Upper lobe of right lung (tissue), 1 donor: ENCODE data around the gene NT5C1B. TPM values are rescaled to one million over a fixed set of nuclear protein-coding genes. Genes with fewer than 3 reads are reported as not detected.

ENCODE experiments used
- ATAC-seq: fragments of 200-7000 bp; cut with Tn5 transposase; one replicate; pipeline ENCODE4 v1.9.1; 2020; ENCODE audit warnings: mild to moderate bottlenecking, moderate library complexity
- DNase-seq: peaks from one replicate; pipeline ENCODE4 v3.0.0-alpha.2; 2020
- H3K27ac ChIP-seq: fragments of 200-600 bp; one replicate; pipeline ENCODE4 v1.8.0; 2022
- H3K27me3 ChIP-seq: fragments of 200-600 bp; one replicate; pipeline ENCODE4 v1.8.0; 2022; ENCODE audit warnings: mild to moderate bottlenecking
- H3K36me3 ChIP-seq: fragments of 200-600 bp; one replicate; pipeline ENCODE4 v1.8.0; 2022
- H3K4me1 ChIP-seq: fragments of 200-600 bp; one replicate; pipeline ENCODE4 v1.8.0; 2022
- H3K4me3 ChIP-seq: fragments of 200-600 bp; one replicate; pipeline ENCODE4 v1.8.0; 2022; ENCODE audit warnings: mild to moderate bottlenecking
- H3K9me3 ChIP-seq: fragments of 200-600 bp; one replicate; pipeline ENCODE4 v1.8.0; 2022
- intact Hi-C: fragments of 100-400 bp; cut with DNase I; formaldehyde crosslinking; loops from one replicate; pipeline ENCODE4 v1.11.0; 2022
- total RNA-seq: library from RNA; stranded (reverse); fragmentation: NEBNext Ultra II Directional; extraction: Animal tissue kit (Norgen Biotek cat#: 25700); gene quantifications from one replicate; pipeline ENCODE4 v1.2.1, GENCODE V29; 2021
- TF ChIP-seq, protein P1 (sequence below): fragments of 200-600 bp; IDR thresholded peaks from one replicate; pipeline ENCODE4 v1.8.0; 2022; ENCODE audit warnings: antibody characterized with exemption
- donor health status: DM: no; HTN: yes; CAD: no; lungs with severe emphysema.

Gene NT5C1B
- total RNA-seq, 1 donor from 2014 or later, result not detected

DNA sequence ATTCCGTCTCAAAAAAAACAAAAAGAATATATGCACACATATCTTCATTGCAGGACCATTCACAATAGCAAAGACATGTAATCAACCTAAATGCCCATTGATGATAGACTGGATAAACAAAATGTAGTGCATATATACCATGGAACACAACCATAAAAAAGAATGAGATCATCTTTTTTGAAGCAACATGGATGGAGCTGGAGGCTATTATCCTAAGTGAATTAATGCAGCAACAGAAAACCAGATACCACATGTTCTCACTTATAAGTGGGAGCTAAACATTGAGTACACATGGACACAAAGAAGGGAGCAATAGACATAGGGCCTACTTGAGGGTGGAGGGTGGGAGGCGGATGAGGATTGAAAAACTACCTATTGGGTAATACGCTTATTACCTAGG, 8.8 kb downstream of the NT5C1B start:
- Histone ChIP-seq H3K27me3 (no peaks in the 10 kb centered on the region), H3K4me3 (no peak overlapping the region), H3K27ac (no peak overlapping the region), H3K36me3 (no peaks in the 10 kb centered on the region), H3K4me1 (no peaks in the 10 kb centered on the region), H3K9me3 (no peaks in the 10 kb centered on the region)
- intact Hi-C loops, result no loop called here
- DNase-seq, result no peak
- TF ChIP-seq, protein P1, sequence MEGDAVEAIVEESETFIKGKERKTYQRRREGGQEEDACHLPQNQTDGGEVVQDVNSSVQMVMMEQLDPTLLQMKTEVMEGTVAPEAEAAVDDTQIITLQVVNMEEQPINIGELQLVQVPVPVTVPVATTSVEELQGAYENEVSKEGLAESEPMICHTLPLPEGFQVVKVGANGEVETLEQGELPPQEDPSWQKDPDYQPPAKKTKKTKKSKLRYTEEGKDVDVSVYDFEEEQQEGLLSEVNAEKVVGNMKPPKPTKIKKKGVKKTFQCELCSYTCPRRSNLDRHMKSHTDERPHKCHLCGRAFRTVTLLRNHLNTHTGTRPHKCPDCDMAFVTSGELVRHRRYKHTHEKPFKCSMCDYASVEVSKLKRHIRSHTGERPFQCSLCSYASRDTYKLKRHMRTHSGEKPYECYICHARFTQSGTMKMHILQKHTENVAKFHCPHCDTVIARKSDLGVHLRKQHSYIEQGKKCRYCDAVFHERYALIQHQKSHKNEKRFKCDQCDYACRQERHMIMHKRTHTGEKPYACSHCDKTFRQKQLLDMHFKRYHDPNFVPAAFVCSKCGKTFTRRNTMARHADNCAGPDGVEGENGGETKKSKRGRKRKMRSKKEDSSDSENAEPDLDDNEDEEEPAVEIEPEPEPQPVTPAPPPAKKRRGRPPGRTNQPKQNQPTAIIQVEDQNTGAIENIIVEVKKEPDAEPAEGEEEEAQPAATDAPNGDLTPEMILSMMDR, result no peak
- no peak for ATAC-seq

DNA sequence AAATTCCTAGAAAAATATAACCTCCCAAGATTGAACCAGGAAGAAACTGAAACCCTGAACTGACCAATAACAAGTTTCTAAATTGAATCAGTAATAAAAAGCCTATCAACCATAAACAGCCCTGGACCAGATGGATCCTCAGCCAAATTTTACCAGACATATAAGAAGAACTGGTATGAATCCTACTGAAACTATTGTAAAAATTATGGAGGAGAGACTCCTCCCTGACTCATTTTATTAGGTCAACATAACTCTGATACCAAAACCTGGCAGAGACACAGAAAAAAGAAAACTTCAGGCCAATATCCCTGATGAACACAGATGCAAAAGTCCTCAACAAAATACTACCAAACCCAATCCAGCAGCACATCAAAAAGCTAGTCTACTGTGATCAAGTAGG, 11.3 kb downstream of the NT5C1B start:
- Histone ChIP-seq H3K36me3 (no peaks in the 10 kb centered on the region), H3K4me3 (no peak overlapping the region), H3K9me3 (no peaks in the 10 kb centered on the region), H3K4me1 (no peaks in the 10 kb centered on the region), H3K27ac (no peak overlapping the region), H3K27me3 (no peaks in the 10 kb centered on the region)
- TF ChIP-seq, protein P1, result no peak
- intact Hi-C loops, result no loop called here
- ATAC-seq, result no peak
- DNase-seq, result no peak

DNA sequence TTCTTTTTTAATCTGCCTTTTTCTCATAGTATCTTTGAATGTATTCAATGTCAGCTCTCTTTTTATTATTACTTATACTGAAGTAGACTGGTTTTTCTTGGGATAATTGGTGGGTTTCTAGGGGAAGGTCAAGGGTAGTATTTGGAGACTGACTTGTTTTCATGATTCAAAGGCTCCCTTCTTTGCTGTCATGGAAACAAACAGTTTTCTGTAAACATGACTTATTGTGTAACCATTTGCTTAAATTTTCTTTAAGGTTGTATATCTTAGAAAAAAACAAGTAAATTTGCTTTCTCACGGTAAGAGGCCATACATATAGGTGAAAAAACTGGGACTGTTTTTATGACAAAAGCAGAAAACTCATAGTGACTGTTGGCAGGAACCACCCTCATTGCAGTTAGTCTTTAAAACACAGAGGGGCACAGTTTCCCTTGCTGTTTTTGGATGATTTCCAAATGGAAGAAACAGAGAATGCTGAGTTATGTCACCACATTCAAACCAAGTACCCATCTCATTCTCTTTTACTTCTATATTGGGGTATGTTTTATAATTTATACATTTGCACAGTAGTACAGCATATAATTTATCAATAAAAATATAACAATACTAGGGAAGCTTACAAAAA, 23.1 kb downstream of the NT5C1B start:
- no peaks in the 10 kb centered on the region for H3K27me3 ChIP-seq
- ATAC-seq (no peak), DNase-seq (no peak)
- H3K4me3 ChIP-seq, result no peak overlapping the region
- TF ChIP-seq, protein P1, result no peak
- intact Hi-C loops, result no loop called here
- no peaks in the 10 kb centered on the region for H3K9me3 ChIP-seq
- no peak overlapping the region for H3K27ac ChIP-seq
- no peaks in the 10 kb centered on the region for H3K36me3 ChIP-seq
- no peaks in the 10 kb centered on the region for H3K4me1 ChIP-seq

DNA sequence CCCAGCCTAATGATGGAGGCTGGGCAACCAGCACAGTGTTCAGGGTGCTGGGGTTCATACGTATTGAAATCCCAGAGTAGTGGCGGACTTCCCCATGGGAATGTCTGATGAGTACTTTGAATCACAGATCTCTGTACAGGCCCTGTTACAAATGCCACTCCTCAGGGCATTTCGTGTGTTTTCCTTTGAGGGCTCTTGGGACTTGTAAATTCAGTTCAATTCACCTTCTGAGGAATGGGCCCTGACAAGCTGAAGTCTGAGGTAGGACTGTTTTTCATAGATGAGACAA, 28.6 kb downstream of the NT5C1B start:
- TF ChIP-seq, protein P1, result no peak
- H3K36me3 ChIP-seq, result no peaks in the 10 kb centered on the region
- H3K4me1 ChIP-seq, result peaks cover 24% of the 10 kb centered on the region
- H3K27ac ChIP-seq, result peak overlapping the region; percentile 98
- no peak for ATAC-seq
- DNase-seq, result no peak
- no peaks in the 10 kb centered on the region for H3K27me3 ChIP-seq
- H3K9me3 ChIP-seq, result no peaks in the 10 kb centered on the region
- intact Hi-C loops, result no loop called here
- H3K4me3 ChIP-seq, result peak overlapping the region; percentile 92

DNA sequence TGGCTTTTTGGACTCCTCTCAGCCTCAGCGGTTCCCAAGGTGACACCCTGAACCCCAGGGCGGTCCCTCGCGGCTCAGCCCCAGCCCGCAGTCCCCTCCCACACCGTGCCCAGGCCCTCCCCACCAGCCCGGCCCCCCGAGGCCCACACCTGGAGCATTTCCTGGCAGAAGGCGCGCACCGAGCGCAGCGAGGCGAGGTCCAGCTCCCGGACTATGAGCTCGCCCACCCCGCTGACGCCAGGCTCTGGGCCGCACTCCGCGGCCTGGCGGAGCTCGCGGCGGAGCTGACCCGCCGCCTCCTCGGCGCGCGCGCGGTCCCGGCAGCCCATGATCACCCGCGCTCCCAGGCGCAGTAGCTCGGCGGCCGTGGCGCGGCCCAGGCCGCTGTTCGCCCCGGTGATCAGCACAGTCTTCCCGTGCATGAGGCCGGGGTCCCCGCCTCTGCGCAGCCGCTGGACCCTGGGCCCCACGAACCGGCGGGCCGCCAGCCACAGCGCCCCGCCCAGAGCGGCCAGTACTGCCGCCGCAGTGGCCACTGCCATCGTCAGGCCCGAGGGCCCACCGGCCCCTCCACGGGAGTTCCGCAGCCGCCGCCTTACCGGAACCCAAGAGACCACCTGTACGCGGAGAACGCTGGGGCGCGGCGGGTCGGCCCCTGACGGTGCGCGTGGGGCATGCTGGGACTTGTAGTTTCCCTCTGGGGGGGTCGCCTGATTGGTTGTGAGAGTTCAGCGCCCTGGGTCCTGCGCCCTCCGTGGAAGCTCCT, 29.2 kb downstream of the NT5C1B start, which contains the start of gene RDH14:
TSS of gene RDH14 (minus strand) at position 623 of the 766 bp plus-strand sequence. CDS start at position 542, 81 bp downstream.
- no peaks in the 10 kb centered on the region for H3K9me3 ChIP-seq
- peak; percentile 96 for DNase-seq
- peak; percentile 98 for ATAC-seq
- H3K36me3 ChIP-seq, result peaks cover 3% of the 10 kb centered on the region
- peaks cover 24% of the 10 kb centered on the region for H3K4me1 ChIP-seq
- peak within 1 kb of the TSS; percentile 98 for H3K27ac ChIP-seq
- H3K27me3 ChIP-seq, result no peaks in the 10 kb centered on the region
- TF ChIP-seq, protein P1, result peak; percentile 9
- peak within 1 kb of the TSS; percentile 92 for H3K4me3 ChIP-seq
- intact Hi-C loops, result no loop called here
